ENCODE data around the gene RNF207.

Gene RNF207

GRCh38 chr1:6249739-6250689 is 44.1 kb downstream of the RNF207 start:
- Histone ChIP-seq H3K23ac (ENCODE audit: low read length in 2 of 2) (peak overlapping the region in 1 of 2 experiments; percentile 73), H3K9ac (ENCODE audit: low read length) (no peak overlapping the region), H3K14ac (ENCODE audit: low read length in 2 of 2) (no peak overlapping the region), H3K79me1 (replicated peaks; ENCODE audit: low read length, poor library complexity, severe bottlenecking) (no peaks in the 10 kb centered on the region), H4K91ac (ENCODE audit: low read length) (no peak overlapping the region), H3K9me3 (ENCODE audit: control insufficient read depth, low read length) (no peaks in the 10 kb centered on the region), H2BK15ac (ENCODE audit: low read depth, poor library complexity, severe bottlenecking) (no peak overlapping the region), H2BK120ac (ENCODE audit: low read depth, low read length) (no peak overlapping the region), H3K36me3 (ENCODE audit: control insufficient read depth in 1 of 2, insufficient read depth in 2 of 2, low read depth in 1 of 2, low read length in 2 of 2) (peaks cover 0 to 16% of the 10 kb centered on the region in 2 experiments), H4K8ac (ENCODE audit: low read length) (no peak overlapping the region), H3K4me1 (ENCODE audit: control insufficient read depth, insufficient read depth, low read depth, low read length) (peaks cover 29% of the 10 kb centered on the region), H2BK12ac (ENCODE audit: low read length in 2 of 2) (no peak overlapping the region), H3K27ac (ENCODE audit: low read length, poor library complexity, severe bottlenecking) (no peak overlapping the region), H3K4ac (ENCODE audit: low read depth in 1 of 2, low read length in 2 of 2) (no peak overlapping the region), H3K18ac (ENCODE audit: low read depth in 1 of 2, low read length in 2 of 2) (no peak overlapping the region), H2AK5ac (ENCODE audit: low read length, severe bottlenecking) (no peak overlapping the region), H3K4me2 (ENCODE audit: low read length, poor library complexity, severe bottlenecking) (no peak overlapping the region), H3K27me3 (ENCODE audit: control insufficient read depth in 1 of 2, insufficient read depth in 1 of 2, low read length in 2 of 2) (peaks cover 56 to 65% of the 10 kb centered on the region in 2 experiments), H2BK5ac (ENCODE audit: low read depth, low read length, poor library complexity, severe bottlenecking) (no peak overlapping the region), H2AFZ (ENCODE audit: low read depth, low read length) (no peak overlapping the region), H3K4me3 (ENCODE audit: insufficient read depth in 1 of 2, low read depth in 1 of 2, low read length in 2 of 2) (peak overlapping the region in 1 of 2 experiments; percentile 27)
- 20% methylated on average over 66 of the region's 71 CpGs for WGBS
- no peak for DNase-seq

GRCh38 chr1:6251233-6251632 is 45.3 kb downstream of the RNF207 start:
- Histone ChIP-seq H2AK5ac (ENCODE audit: low read length, severe bottlenecking) (no peak overlapping the region), H2AFZ (ENCODE audit: low read depth, low read length) (no peak overlapping the region), H3K27me3 (ENCODE audit: control insufficient read depth in 1 of 2, insufficient read depth in 1 of 2, low read length in 2 of 2) (peaks cover 49 to 57% of the 10 kb centered on the region in 2 experiments), H3K14ac (ENCODE audit: low read length in 2 of 2) (no peak overlapping the region), H3K23ac (ENCODE audit: low read length in 2 of 2) (peak overlapping the region in 1 of 2 experiments; percentile 63), H4K8ac (ENCODE audit: low read length) (peak overlapping the region; percentile 13), H3K4me1 (ENCODE audit: control insufficient read depth, insufficient read depth, low read depth, low read length) (peaks cover 18% of the 10 kb centered on the region), H3K9ac (ENCODE audit: low read length) (no peak overlapping the region), H3K18ac (ENCODE audit: low read depth in 1 of 2, low read length in 2 of 2) (no peak overlapping the region), H3K4ac (ENCODE audit: low read depth in 1 of 2, low read length in 2 of 2) (no peak overlapping the region), H2BK5ac (ENCODE audit: low read depth, low read length, poor library complexity, severe bottlenecking) (no peak overlapping the region), H2BK15ac (ENCODE audit: low read depth, poor library complexity, severe bottlenecking) (no peak overlapping the region), H3K9me3 (ENCODE audit: control insufficient read depth, low read length) (no peaks in the 10 kb centered on the region), H2BK12ac (ENCODE audit: low read length in 2 of 2) (no peak overlapping the region), H3K27ac (ENCODE audit: low read length, poor library complexity, severe bottlenecking) (no peak overlapping the region), H3K36me3 (ENCODE audit: control insufficient read depth in 1 of 2, insufficient read depth in 2 of 2, low read depth in 1 of 2, low read length in 2 of 2) (peaks cover 0 to 16% of the 10 kb centered on the region in 2 experiments), H4K91ac (ENCODE audit: low read length) (peak overlapping the region; percentile 18), H3K4me3 (ENCODE audit: insufficient read depth in 1 of 2, low read depth in 1 of 2, low read length in 2 of 2) (peak overlapping the region in 1 of 2 experiments; percentile 31), H2BK120ac (ENCODE audit: low read depth, low read length) (no peak overlapping the region), H3K79me1 (replicated peaks; ENCODE audit: low read length, poor library complexity, severe bottlenecking) (no peaks in the 10 kb centered on the region), H3K4me2 (ENCODE audit: low read length, poor library complexity, severe bottlenecking) (no peak overlapping the region)
- no peak for DNase-seq
- WGBS: 82% methylated on average over 11 of the region's 19 CpGs

- Histone ChIP-seq H2BK12ac (ENCODE audit: low read length in 2 of 2) (no peak overlapping the region), H3K9ac (ENCODE audit: low read length) (no peak overlapping the region), H3K4me3 (ENCODE audit: insufficient read depth in 1 of 2, low read depth in 1 of 2, low read length in 2 of 2) (no peak overlapping the region), H2AK5ac (ENCODE audit: low read length, severe bottlenecking) (no peak overlapping the region), H3K79me1 (replicated peaks; ENCODE audit: low read length, poor library complexity, severe bottlenecking) (no peaks in the 10 kb centered on the region), H4K8ac (ENCODE audit: low read length) (no peak overlapping the region), H3K36me3 (ENCODE audit: control insufficient read depth in 1 of 2, insufficient read depth in 2 of 2, low read depth in 1 of 2, low read length in 2 of 2) (peaks cover 0 to 16% of the 10 kb centered on the region in 2 experiments), H3K27me3 (ENCODE audit: control insufficient read depth in 1 of 2, insufficient read depth in 1 of 2, low read length in 2 of 2) (peaks cover 44 to 52% of the 10 kb centered on the region in 2 experiments), H4K91ac (ENCODE audit: low read length) (no peak overlapping the region), H2AFZ (ENCODE audit: low read depth, low read length) (no peak overlapping the region), H3K9me3 (ENCODE audit: control insufficient read depth, low read length) (no peaks in the 10 kb centered on the region), H2BK15ac (ENCODE audit: low read depth, poor library complexity, severe bottlenecking) (no peak overlapping the region), H3K4ac (ENCODE audit: low read depth in 1 of 2, low read length in 2 of 2) (no peak overlapping the region), H3K18ac (ENCODE audit: low read depth in 1 of 2, low read length in 2 of 2) (no peak overlapping the region), H3K27ac (ENCODE audit: low read length, poor library complexity, severe bottlenecking) (no peak overlapping the region), H2BK5ac (ENCODE audit: low read depth, low read length, poor library complexity, severe bottlenecking) (no peak overlapping the region), H3K14ac (ENCODE audit: low read length in 2 of 2) (no peak overlapping the region), H3K4me1 (ENCODE audit: control insufficient read depth, insufficient read depth, low read depth, low read length) (peaks cover 16% of the 10 kb centered on the region), H3K4me2 (ENCODE audit: low read length, poor library complexity, severe bottlenecking) (no peak overlapping the region), H3K23ac (ENCODE audit: low read length in 2 of 2) (no peak overlapping the region), H2BK120ac (ENCODE audit: low read depth, low read length) (no peak overlapping the region)
- 78% methylated on average over 15 of the region's 15 CpGs for WGBS
- no peak for DNase-seq
Measured at GRCh38 chr1:6251681-6252373, 45.9 kb downstream of the RNF207 start.

GRCh38 chr1:6252374-6252710 is 46.4 kb downstream of the RNF207 start:
- Histone ChIP-seq H4K91ac (ENCODE audit: low read length) (no peak overlapping the region), H3K9me3 (ENCODE audit: control insufficient read depth, low read length) (no peaks in the 10 kb centered on the region), H3K36me3 (ENCODE audit: control insufficient read depth in 1 of 2, insufficient read depth in 2 of 2, low read depth in 1 of 2, low read length in 2 of 2) (peaks cover 0 to 16% of the 10 kb centered on the region in 2 experiments), H3K18ac (ENCODE audit: low read depth in 1 of 2, low read length in 2 of 2) (no peak overlapping the region), H2BK12ac (ENCODE audit: low read length in 2 of 2) (no peak overlapping the region), H2BK120ac (ENCODE audit: low read depth, low read length) (no peak overlapping the region), H2BK5ac (ENCODE audit: low read depth, low read length, poor library complexity, severe bottlenecking) (no peak overlapping the region), H3K4me1 (ENCODE audit: control insufficient read depth, insufficient read depth, low read depth, low read length) (peaks cover 14% of the 10 kb centered on the region), H3K4ac (ENCODE audit: low read depth in 1 of 2, low read length in 2 of 2) (no peak overlapping the region), H3K27ac (ENCODE audit: low read length, poor library complexity, severe bottlenecking) (no peak overlapping the region), H3K27me3 (ENCODE audit: control insufficient read depth in 1 of 2, insufficient read depth in 1 of 2, low read length in 2 of 2) (peaks cover 39 to 47% of the 10 kb centered on the region in 2 experiments), H3K4me3 (ENCODE audit: insufficient read depth in 1 of 2, low read depth in 1 of 2, low read length in 2 of 2) (no peak overlapping the region), H2BK15ac (ENCODE audit: low read depth, poor library complexity, severe bottlenecking) (no peak overlapping the region), H2AFZ (ENCODE audit: low read depth, low read length) (no peak overlapping the region), H3K4me2 (ENCODE audit: low read length, poor library complexity, severe bottlenecking) (no peak overlapping the region), H3K79me1 (replicated peaks; ENCODE audit: low read length, poor library complexity, severe bottlenecking) (no peaks in the 10 kb centered on the region), H3K9ac (ENCODE audit: low read length) (no peak overlapping the region), H4K8ac (ENCODE audit: low read length) (no peak overlapping the region), H3K23ac (ENCODE audit: low read length in 2 of 2) (no peak overlapping the region), H3K14ac (ENCODE audit: low read length in 2 of 2) (no peak overlapping the region), H2AK5ac (ENCODE audit: low read length, severe bottlenecking) (no peak overlapping the region)
- WGBS: 96% methylated on average over 4 of the region's 4 CpGs
- DNase-seq: no peak

Data from mesenchymal stem cell (in vitro differentiated cells and primary cell).